IPS-11a (cell line): ENCODE results near the gene GRM7.
"Not testable (repeated sequence)": the region's sequence is repeated elsewhere in the genome, so short reads cannot be mapped to it uniquely, and the experiment has no call there.

Experiments used
- H3K4me3 ChIP-seq: one replicate; pipeline ENCODE4 v1.5.1; 2013; ENCODE audit warnings: low read depth, low read length, control low read depth

The GRM7 gene

GRCh38 chr3:6860954-6861624 is at the start of gene GRM7:
Gene GRM7, plus strand, starts transcription at chr3:6861115.
- H3K4me3 ChIP-seq, result peak within 1 kb of the TSS; percentile 72

GRCh38 chr3:6821411-6821810 is 39.5 kb upstream of the GRM7 start:
- no peak overlapping the region for H3K4me3 ChIP-seq

- no peak overlapping the region for H3K4me3 ChIP-seq
Observed at GRCh38 chr3:6825524-6825923, 35.4 kb upstream of the GRM7 start.

- no peak overlapping the region for H3K4me3 ChIP-seq
Observed at GRCh38 chr3:6827453-6827852, 33.5 kb upstream of the GRM7 start.

GRCh38 chr3:6844723-6845122 is 16.2 kb upstream of the GRM7 start:
- no peak overlapping the region for H3K4me3 ChIP-seq

- H3K4me3 ChIP-seq, result no peak overlapping the region
Observed at GRCh38 chr3:6854184-6854583, 6.7 kb upstream of the GRM7 start.

GRCh38 chr3:6857510-6857909 is 3.4 kb upstream of the GRM7 start:
- no peak overlapping the region for H3K4me3 ChIP-seq

- peak overlapping the region; percentile 72 for H3K4me3 ChIP-seq
Observed at GRCh38 chr3:6860149-6860953, 564 bp upstream of the GRM7 start.

- peak overlapping the region; percentile 72 for H3K4me3 ChIP-seq
Observed at GRCh38 chr3:6861625-6862000, 698 bp downstream of the GRM7 start.

- H3K4me3 ChIP-seq, result peak overlapping the region; percentile 72
Observed at GRCh38 chr3:6862041-6862879, 1.3 kb downstream of the GRM7 start.

GRCh38 chr3:6862880-6863195 is 1.9 kb downstream of the GRM7 start:
- H3K4me3 ChIP-seq, result peak overlapping the region; percentile 72

GRCh38 chr3:6867269-6867668 is 6.4 kb downstream of the GRM7 start:
- no peak overlapping the region for H3K4me3 ChIP-seq

GRCh38 chr3:6878731-6879130 is 17.8 kb downstream of the GRM7 start:
- H3K4me3 ChIP-seq, result no peak overlapping the region

- H3K4me3 ChIP-seq, result no peak overlapping the region
Observed at GRCh38 chr3:6912240-6912639, 51.3 kb downstream of the GRM7 start.

- H3K4me3 ChIP-seq, result no peak overlapping the region
Observed at GRCh38 chr3:6915898-6916297, 55.0 kb downstream of the GRM7 start.

GRCh38 chr3:6921066-6921465 is 60.2 kb downstream of the GRM7 start:
- no peak overlapping the region for H3K4me3 ChIP-seq

- no peak overlapping the region for H3K4me3 ChIP-seq
Observed at GRCh38 chr3:6921876-6922275, 61.0 kb downstream of the GRM7 start.

GRCh38 chr3:6928064-6928463 is 67.1 kb downstream of the GRM7 start:
- no peak overlapping the region for H3K4me3 ChIP-seq

GRCh38 chr3:6929918-6930317 is 69.0 kb downstream of the GRM7 start:
- H3K4me3 ChIP-seq, result no peak overlapping the region

- H3K4me3 ChIP-seq, result not testable (repeated sequence)
Observed at GRCh38 chr3:6935418-6935817, 74.5 kb downstream of the GRM7 start.

- no peak overlapping the region for H3K4me3 ChIP-seq
Observed at GRCh38 chr3:6935970-6936369, 75.1 kb downstream of the GRM7 start.

- H3K4me3 ChIP-seq, result no peak overlapping the region
Observed at GRCh38 chr3:6962801-6963200, 101.9 kb downstream of the GRM7 start.
